ENCODE results near the gene LAMB3. TPM values are rescaled to one million over a fixed set of nuclear protein-coding genes. Genes with fewer than 3 reads are reported as not detected.

Gene LAMB3
- polyA plus RNA-seq, 1 donor from 2014 or later, result 5.8 TPM

- no peaks in the 10 kb centered on the region for H3K36me3 ChIP-seq (ENCODE audit: insufficient read depth, low read length)
- no peaks in the 10 kb centered on the region for H3K79me2 ChIP-seq (replicated peaks; ENCODE audit: insufficient read depth, low read length)
- no peak overlapping the region for H3K27ac ChIP-seq (ENCODE audit: low read length)
- H3K9me3 ChIP-seq (ENCODE audit: low read length), result no peaks in the 10 kb centered on the region
- TF ChIP-seq REST (IDR thresholded peaks at IDR 0.05; ENCODE audit: borderline replicate concordance) (no peak), TAF1 (IDR thresholded peaks at IDR 0.05; ENCODE audit: low read depth) (no peak), EZH2 (IDR thresholded peaks at IDR 0.05; ENCODE audit: borderline replicate concordance, insufficient read depth, low read length, poor library complexity, severe bottlenecking) (no peak), EP300 (conservative IDR thresholded peaks at IDR 0.05; ENCODE audit: poor library complexity, severe bottlenecking) (no peak), CTCF (IDR thresholded peaks at IDR 0.05; ENCODE audit: poor library complexity, severe bottlenecking) (no peak), POLR2AphosphoS5 (IDR thresholded peaks at IDR 0.05) (no peak), SMC3 (conservative IDR thresholded peaks at IDR 0.05; ENCODE audit: poor library complexity) (no peak), MXI1 (conservative IDR thresholded peaks at IDR 0.05; ENCODE audit: poor library complexity, severe bottlenecking) (no peak), RAD21 (conservative IDR thresholded peaks at IDR 0.05) (no peak)
- peaks cover 27% of the 10 kb centered on the region for H3K27me3 ChIP-seq (ENCODE audit: insufficient read depth, low read depth, low read length)
- H4K20me1 ChIP-seq (ENCODE audit: insufficient read depth), result no peaks in the 10 kb centered on the region
- H3K4me2 ChIP-seq (ENCODE audit: low read length), result no peak overlapping the region
- no peak overlapping the region for H2AFZ ChIP-seq (ENCODE audit: low read depth, low read length)
- no peak overlapping the region for H3K9ac ChIP-seq (ENCODE audit: low read length)
- H3K9me2 ChIP-seq (ENCODE audit: insufficient read depth, low read length), result no peaks in the 10 kb centered on the region
- H3F3A ChIP-seq (ENCODE audit: insufficient read depth, low read length, poor library complexity, severe bottlenecking), result no peaks in the 10 kb centered on the region
- no peak overlapping the region for H3K4me3 ChIP-seq (ENCODE audit: low read length)
Measured at GRCh38 chr1:209670441-209671082, 18.3 kb upstream of the LAMB3 start.

- no peaks in the 10 kb centered on the region for H3K9me3 ChIP-seq (ENCODE audit: low read length)
- no peak for TF ChIP-seq EP300 (conservative IDR thresholded peaks at IDR 0.05; ENCODE audit: poor library complexity, severe bottlenecking)
- TF ChIP-seq CTCF (IDR thresholded peaks at IDR 0.05; ENCODE audit: poor library complexity, severe bottlenecking), result no peak
- no peak for TF ChIP-seq POLR2AphosphoS5 (IDR thresholded peaks at IDR 0.05)
- TF ChIP-seq SMC3 (conservative IDR thresholded peaks at IDR 0.05; ENCODE audit: poor library complexity), result no peak
- TF ChIP-seq REST (IDR thresholded peaks at IDR 0.05; ENCODE audit: borderline replicate concordance), result no peak
- no peak for TF ChIP-seq MXI1 (conservative IDR thresholded peaks at IDR 0.05; ENCODE audit: poor library complexity, severe bottlenecking)
- no peak for TF ChIP-seq RAD21 (conservative IDR thresholded peaks at IDR 0.05)
- no peaks in the 10 kb centered on the region for H4K20me1 ChIP-seq (ENCODE audit: insufficient read depth)
- H3K27ac ChIP-seq (ENCODE audit: low read length), result no peak overlapping the region
- no peaks in the 10 kb centered on the region for H3F3A ChIP-seq (ENCODE audit: insufficient read depth, low read length, poor library complexity, severe bottlenecking)
- H3K27me3 ChIP-seq (ENCODE audit: insufficient read depth, low read depth, low read length), result no peaks in the 10 kb centered on the region
- H3K9me2 ChIP-seq (ENCODE audit: insufficient read depth, low read length), result no peaks in the 10 kb centered on the region
- H3K36me3 ChIP-seq (ENCODE audit: insufficient read depth, low read length), result no peaks in the 10 kb centered on the region
- H3K4me3 ChIP-seq (ENCODE audit: low read length), result no peak overlapping the region
- no peak overlapping the region for H3K9ac ChIP-seq (ENCODE audit: low read length)
- no peaks in the 10 kb centered on the region for H3K79me2 ChIP-seq (replicated peaks; ENCODE audit: insufficient read depth, low read length)
- H3K4me2 ChIP-seq (ENCODE audit: low read length), result no peak overlapping the region
- no peak overlapping the region for H2AFZ ChIP-seq (ENCODE audit: low read depth, low read length)
Measured at GRCh38 chr1:209667708-209668107, 15.5 kb upstream of the LAMB3 start.
